Measurements from ENCODE around the gene GPR50. TPM values are rescaled to one million over a fixed set of nuclear protein-coding genes. Genes with fewer than 3 reads are reported as not detected.

The GPR50 gene
- not detected for polyA plus RNA-seq
- long read RNA-seq, donor 1, result 0 reads
- long read RNA-seq, donor 2, result 0 reads
- long read RNA-seq, donor 3, result 0 reads
- long read RNA-seq, donor 4, result 0 reads
- long read RNA-seq, donor 5, result 0 reads
- long read RNA-seq, donor 6, result 0 reads
- long read RNA-seq, donor 7, result 0 reads
- long read RNA-seq, donor 8, result 0 reads
- long read RNA-seq, donor 9, result 0 reads
- long read RNA-seq, donor 10, result 0 reads

DNA sequence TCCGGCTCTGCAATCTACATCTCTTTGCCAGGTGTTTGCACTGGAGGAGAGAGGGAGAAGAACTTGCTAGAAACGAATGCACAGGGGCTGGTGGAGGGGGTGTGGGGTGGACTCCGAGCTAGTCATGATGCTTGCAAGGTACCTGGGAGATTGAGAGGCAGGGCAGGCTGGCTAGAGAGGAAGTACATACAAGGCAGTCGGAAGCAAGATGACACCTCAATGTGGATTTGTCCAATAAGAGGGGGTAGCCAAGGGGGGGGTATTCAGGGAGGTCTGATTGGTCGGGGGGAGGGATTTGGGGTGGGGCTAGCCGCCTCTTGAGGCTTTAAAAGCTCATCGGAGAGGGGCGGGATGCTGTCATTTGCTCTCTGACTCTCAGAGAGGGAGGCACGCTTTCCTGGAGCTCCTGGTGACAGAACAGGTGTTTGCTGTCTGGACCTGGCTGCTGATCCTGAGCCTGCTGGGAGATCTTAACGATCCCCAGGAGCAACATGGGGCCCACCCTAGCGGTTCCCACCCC lies at the start of gene GPR50:
GPR50 (plus strand) TSS at position 354 of the 520 bp plus-strand sequence; CDS start at position 492, 138 bp downstream.
- no peaks in the 10 kb centered on the region for H3K4me1 ChIP-seq (ENCODE audit: control insufficient read depth in 3 of 3, insufficient read depth in 2 of 3, low read depth in 1 of 3, low read length in 2 of 3)
- H3K27me3 ChIP-seq (ENCODE audit: control insufficient read depth in 3 of 3, insufficient read depth in 3 of 3, low read length in 3 of 3), result peaks cover 2 to 45% (median 15%) of the 10 kb centered on the region in 3 donors
- H3K27ac ChIP-seq (ENCODE audit: low read depth in 1 of 3, low read length in 2 of 3), result no peak within 1 kb of the TSS
- no peak for FAIRE-seq
- 55 to 63% (median 60%) methylated on average over 10 to 11 of the region's 11 CpGs for WGBS, 3 donors
- no peak for DNase-seq
- no peaks in the 10 kb centered on the region for H3K36me3 ChIP-seq (ENCODE audit: control insufficient read depth in 3 of 3, insufficient read depth in 2 of 3, low read depth in 1 of 3, low read length in 3 of 3)
- peaks cover 0 to 3% of the 10 kb centered on the region in 2 donors for H3K9me3 ChIP-seq (ENCODE audit: control insufficient read depth in 2 of 2, insufficient read depth in 1 of 2, low read depth in 1 of 2, low read length in 1 of 2)
- H3K4me3 ChIP-seq (ENCODE audit: low read depth in 1 of 3, low read length in 3 of 3), result no peak within 1 kb of the TSS

DNA sequence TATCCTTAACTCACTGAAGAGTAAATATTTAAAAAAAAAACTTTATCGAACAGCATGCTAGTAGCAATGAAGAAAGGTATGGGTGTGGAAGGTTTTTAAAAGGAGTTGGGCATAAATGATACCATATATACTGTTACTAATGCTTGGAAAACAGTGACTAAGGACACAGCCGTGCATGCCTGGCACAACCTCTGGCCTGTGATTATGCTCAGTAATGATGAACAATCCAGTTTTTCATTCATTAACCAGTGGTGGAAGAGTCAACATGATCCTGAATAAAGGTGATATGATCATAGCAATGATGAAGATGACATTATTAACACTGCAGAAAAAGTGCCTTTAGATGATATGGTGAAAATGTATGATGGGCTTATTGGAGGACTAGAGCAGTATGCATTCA lies 43.9 kb upstream of the GPR50 start:
- FAIRE-seq, result no peak
- no peaks in the 10 kb centered on the region for H3K36me3 ChIP-seq (ENCODE audit: control insufficient read depth in 3 of 3, insufficient read depth in 2 of 3, low read depth in 1 of 3, low read length in 3 of 3)
- no peaks in the 10 kb centered on the region for H3K27me3 ChIP-seq (ENCODE audit: control insufficient read depth in 3 of 3, insufficient read depth in 3 of 3, low read length in 3 of 3)
- no peak overlapping the region for H3K4me3 ChIP-seq (ENCODE audit: low read depth in 1 of 3, low read length in 3 of 3)
- H3K4me1 ChIP-seq (ENCODE audit: control insufficient read depth in 3 of 3, insufficient read depth in 2 of 3, low read depth in 1 of 3, low read length in 2 of 3), result no peaks in the 10 kb centered on the region
- H3K27ac ChIP-seq (ENCODE audit: low read depth in 1 of 3, low read length in 2 of 3), result no peak overlapping the region
- H3K9me3 ChIP-seq (ENCODE audit: control insufficient read depth in 2 of 2, insufficient read depth in 1 of 2, low read depth in 1 of 2, low read length in 1 of 2), result no peaks in the 10 kb centered on the region
- DNase-seq, result no peak
- WGBS, 3 donors, result 45 to 81% (median 59%) methylated on average over 2 of the region's 2 CpGs

DNA sequence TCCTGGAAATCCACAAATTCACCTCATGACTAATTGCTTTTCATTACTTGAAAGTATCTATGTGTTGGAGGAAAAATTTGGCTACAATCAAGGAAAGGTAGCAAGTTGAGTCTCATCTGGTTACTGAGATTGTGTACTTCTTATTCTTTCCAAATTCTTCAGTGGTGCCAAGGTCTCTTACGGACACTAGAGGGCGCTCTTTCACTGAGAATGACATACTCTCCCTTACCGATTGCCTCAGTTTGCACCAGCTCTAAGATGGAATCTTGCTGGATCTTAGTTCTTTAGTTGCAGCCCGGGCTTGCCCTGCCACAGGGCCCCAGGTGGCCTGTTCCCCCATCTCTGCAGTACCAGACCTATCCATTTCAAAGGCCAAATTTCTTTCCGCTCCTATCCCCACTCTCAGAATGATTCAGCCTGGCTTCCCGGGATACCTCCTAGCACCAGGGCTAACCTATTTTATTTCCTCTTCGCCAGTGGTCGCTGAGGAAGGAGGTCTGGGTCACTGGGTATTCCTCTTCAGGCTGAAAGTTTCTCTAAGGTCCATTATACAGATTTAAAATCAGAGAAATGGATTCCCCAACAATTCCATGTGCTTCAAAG lies 24.6 kb upstream of the GPR50 start:
- 32 to 38% (median 37%) methylated on average over 8 of the region's 8 CpGs for WGBS, 3 donors
- FAIRE-seq, result no peak

DNA sequence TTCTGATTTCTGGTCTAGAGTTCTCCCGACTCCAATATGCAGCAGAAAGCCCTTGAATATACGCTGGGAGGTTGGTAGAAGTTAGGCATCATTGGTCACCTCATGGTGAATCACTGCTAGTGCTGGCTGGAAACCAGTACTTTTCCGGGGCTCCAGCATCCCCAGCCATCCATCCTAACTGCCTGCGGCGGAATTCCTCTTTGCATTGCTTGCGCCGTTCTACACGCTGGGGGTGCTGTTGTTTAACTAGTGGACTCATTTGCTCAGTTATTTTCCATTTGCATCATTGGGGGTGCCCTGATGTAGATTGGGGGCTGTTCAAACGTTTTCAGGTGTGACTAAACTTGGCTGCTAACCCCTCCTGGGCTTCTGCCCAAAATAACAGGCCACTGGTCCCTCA lies 23.3 kb upstream of the GPR50 start:
- DNase-seq, result no peak
- H3K36me3 ChIP-seq (ENCODE audit: control insufficient read depth in 3 of 3, insufficient read depth in 2 of 3, low read depth in 1 of 3, low read length in 3 of 3), result no peaks in the 10 kb centered on the region
- no peak overlapping the region for H3K27ac ChIP-seq (ENCODE audit: low read depth in 1 of 3, low read length in 2 of 3)
- H3K4me3 ChIP-seq (ENCODE audit: low read depth in 1 of 3, low read length in 3 of 3), result no peak overlapping the region
- 13 to 27% (median 22%) methylated on average over 9 of the region's 9 CpGs for WGBS, 3 donors
- H3K27me3 ChIP-seq (ENCODE audit: control insufficient read depth in 3 of 3, insufficient read depth in 3 of 3, low read length in 3 of 3), result no peaks in the 10 kb centered on the region
- no peaks in the 10 kb centered on the region for H3K9me3 ChIP-seq (ENCODE audit: control insufficient read depth in 2 of 2, insufficient read depth in 1 of 2, low read depth in 1 of 2, low read length in 1 of 2)
- no peak for FAIRE-seq
- no peaks in the 10 kb centered on the region for H3K4me1 ChIP-seq (ENCODE audit: control insufficient read depth in 3 of 3, insufficient read depth in 2 of 3, low read depth in 1 of 3, low read length in 2 of 3)

More for the DNA sequence above, 24.6 kb upstream of the GPR50 start:
- Histone ChIP-seq H3K9me3 (ENCODE audit: control insufficient read depth in 2 of 2, insufficient read depth in 1 of 2, low read depth in 1 of 2, low read length in 1 of 2) (no peaks in the 10 kb centered on the region), H3K36me3 (ENCODE audit: control insufficient read depth in 3 of 3, insufficient read depth in 2 of 3, low read depth in 1 of 3, low read length in 3 of 3) (no peaks in the 10 kb centered on the region), H3K27me3 (ENCODE audit: control insufficient read depth in 3 of 3, insufficient read depth in 3 of 3, low read length in 3 of 3) (no peaks in the 10 kb centered on the region), H3K4me1 (ENCODE audit: control insufficient read depth in 3 of 3, insufficient read depth in 2 of 3, low read depth in 1 of 3, low read length in 2 of 3) (no peaks in the 10 kb centered on the region), H3K27ac (ENCODE audit: low read depth in 1 of 3, low read length in 2 of 3) (no peak overlapping the region), H3K4me3 (ENCODE audit: low read depth in 1 of 3, low read length in 3 of 3) (no peak overlapping the region)
- DNase-seq, result peak; percentile 40 to 44

DNA sequence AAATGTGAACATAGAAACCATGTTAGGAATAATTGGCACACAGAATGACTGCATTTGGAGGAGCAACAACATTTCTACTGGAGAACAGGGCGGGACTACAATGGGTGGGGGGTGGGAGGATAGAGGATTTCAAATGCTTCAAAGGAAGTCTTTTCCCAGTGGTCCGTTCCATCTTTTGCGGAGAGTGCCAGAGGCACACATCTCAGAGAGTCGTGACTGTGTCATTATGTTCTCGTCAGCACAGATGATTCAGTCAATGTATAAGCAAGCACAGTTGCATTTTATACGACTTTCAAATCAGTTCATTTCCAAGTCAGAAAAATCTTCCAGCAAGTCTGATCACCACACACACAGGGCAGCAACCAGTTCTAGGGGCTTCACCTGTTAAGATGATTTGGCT lies 22.7 kb upstream of the GPR50 start:
- Histone ChIP-seq H3K4me1 (ENCODE audit: control insufficient read depth in 3 of 3, insufficient read depth in 2 of 3, low read depth in 1 of 3, low read length in 2 of 3) (no peaks in the 10 kb centered on the region), H3K27me3 (ENCODE audit: control insufficient read depth in 3 of 3, insufficient read depth in 3 of 3, low read length in 3 of 3) (no peaks in the 10 kb centered on the region), H3K27ac (ENCODE audit: low read depth in 1 of 3, low read length in 2 of 3) (no peak overlapping the region), H3K36me3 (ENCODE audit: control insufficient read depth in 3 of 3, insufficient read depth in 2 of 3, low read depth in 1 of 3, low read length in 3 of 3) (no peaks in the 10 kb centered on the region), H3K9me3 (ENCODE audit: control insufficient read depth in 2 of 2, insufficient read depth in 1 of 2, low read depth in 1 of 2, low read length in 1 of 2) (no peaks in the 10 kb centered on the region), H3K4me3 (ENCODE audit: low read depth in 1 of 3, low read length in 3 of 3) (no peak overlapping the region)
- no peak for FAIRE-seq
- WGBS, 3 donors, result 20 to 45% (median 27%) methylated on average over 6 of the region's 6 CpGs
- no peak for DNase-seq

DNA sequence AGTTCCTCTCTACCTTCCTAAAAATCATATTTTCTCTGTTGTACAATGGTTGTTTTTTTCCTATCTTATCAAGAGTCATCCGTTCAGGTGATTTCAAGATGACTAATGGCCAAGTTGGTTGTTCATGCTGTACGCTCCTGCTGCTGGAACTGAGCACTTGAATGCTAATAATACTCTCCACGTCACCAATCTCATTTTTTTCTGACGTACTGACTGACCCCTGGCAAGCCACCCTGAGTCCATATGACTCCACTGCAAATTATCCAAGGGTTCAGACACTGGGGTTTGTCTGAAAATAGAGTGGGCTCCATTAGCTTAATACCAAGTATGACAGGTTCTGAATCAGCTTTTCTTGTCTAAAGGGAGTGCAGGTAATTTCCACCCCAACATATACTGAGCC lies 21.1 kb upstream of the GPR50 start:
- DNase-seq, result no peak
- Histone ChIP-seq H3K9me3 (ENCODE audit: control insufficient read depth in 2 of 2, insufficient read depth in 1 of 2, low read depth in 1 of 2, low read length in 1 of 2) (no peaks in the 10 kb centered on the region), H3K27me3 (ENCODE audit: control insufficient read depth in 3 of 3, insufficient read depth in 3 of 3, low read length in 3 of 3) (no peaks in the 10 kb centered on the region), H3K36me3 (ENCODE audit: control insufficient read depth in 3 of 3, insufficient read depth in 2 of 3, low read depth in 1 of 3, low read length in 3 of 3) (no peaks in the 10 kb centered on the region), H3K27ac (ENCODE audit: low read depth in 1 of 3, low read length in 2 of 3) (no peak overlapping the region), H3K4me1 (ENCODE audit: control insufficient read depth in 3 of 3, insufficient read depth in 2 of 3, low read depth in 1 of 3, low read length in 2 of 3) (no peaks in the 10 kb centered on the region), H3K4me3 (ENCODE audit: low read depth in 1 of 3, low read length in 3 of 3) (no peak overlapping the region)
- WGBS, 3 donors, result 23 to 49% (median 28%) methylated on average over 4 of the region's 4 CpGs
- no peak for FAIRE-seq

DNA sequence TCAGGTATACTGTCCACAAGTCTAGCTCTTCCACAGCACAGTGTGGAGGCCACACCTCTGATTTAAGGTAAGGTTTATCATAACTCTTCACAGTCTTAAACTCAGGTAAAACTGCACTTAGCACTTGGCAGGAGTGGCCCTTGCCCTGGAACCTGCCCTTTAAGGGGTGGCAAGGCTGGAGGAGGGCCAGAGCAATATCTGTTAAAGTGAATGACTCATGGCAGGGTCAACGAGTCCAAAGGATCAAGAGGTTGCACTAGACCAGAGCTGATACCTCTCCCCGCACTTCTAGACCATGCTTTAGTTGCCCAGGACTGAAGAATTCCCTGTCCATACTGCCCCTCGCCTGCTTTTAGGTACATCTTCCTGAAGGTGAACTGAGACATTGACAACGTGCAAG lies 14.7 kb upstream of the GPR50 start:
- H3K4me3 ChIP-seq (ENCODE audit: low read depth in 1 of 3, low read length in 3 of 3), result no peak overlapping the region
- FAIRE-seq (no peak), DNase-seq (peak in 1 of 2 donors; percentile 0)
- no peaks in the 10 kb centered on the region for H3K9me3 ChIP-seq (ENCODE audit: control insufficient read depth in 2 of 2, insufficient read depth in 1 of 2, low read depth in 1 of 2, low read length in 1 of 2)
- no peaks in the 10 kb centered on the region for H3K27me3 ChIP-seq (ENCODE audit: control insufficient read depth in 3 of 3, insufficient read depth in 3 of 3, low read length in 3 of 3)
- 37 to 74% (median 46%) methylated on average over 4 of the region's 4 CpGs for WGBS, 3 donors
- no peaks in the 10 kb centered on the region for H3K4me1 ChIP-seq (ENCODE audit: control insufficient read depth in 3 of 3, insufficient read depth in 2 of 3, low read depth in 1 of 3, low read length in 2 of 3)
- no peak overlapping the region for H3K27ac ChIP-seq (ENCODE audit: low read depth in 1 of 3, low read length in 2 of 3)
- no peaks in the 10 kb centered on the region for H3K36me3 ChIP-seq (ENCODE audit: control insufficient read depth in 3 of 3, insufficient read depth in 2 of 3, low read depth in 1 of 3, low read length in 3 of 3)

DNA sequence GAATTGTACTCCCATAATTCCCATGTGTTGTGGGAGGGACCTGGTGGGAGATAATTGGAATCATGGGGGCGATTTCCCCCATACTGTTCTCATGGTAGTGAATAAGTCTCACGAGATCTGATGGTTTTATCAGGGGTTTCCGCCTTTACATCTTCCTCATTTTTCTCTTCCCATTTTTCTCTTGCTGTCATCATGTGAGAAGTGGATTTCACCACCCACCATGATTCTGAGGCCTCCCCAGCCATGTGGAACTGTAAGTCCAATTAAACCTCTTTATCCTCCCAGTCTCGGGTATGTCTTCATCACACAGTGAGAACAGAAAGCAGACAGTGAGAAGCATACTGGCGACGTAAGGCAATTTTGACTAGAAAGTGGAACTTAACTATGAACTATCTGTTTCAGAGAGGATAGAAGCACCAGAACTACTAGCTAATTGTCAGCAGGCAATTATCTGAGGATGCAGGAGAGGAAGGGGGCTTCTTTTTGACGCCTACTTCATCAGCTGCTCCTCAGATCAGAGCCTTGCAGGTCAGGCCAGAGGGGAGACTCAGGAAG lies 8.5 kb upstream of the GPR50 start:
- no peaks in the 10 kb centered on the region for H3K4me1 ChIP-seq (ENCODE audit: control insufficient read depth in 3 of 3, insufficient read depth in 2 of 3, low read depth in 1 of 3, low read length in 2 of 3)
- FAIRE-seq, result no peak
- DNase-seq, result no peak
- peaks cover 0 to 2% (median 0%) of the 10 kb centered on the region in 3 donors for H3K27me3 ChIP-seq (ENCODE audit: control insufficient read depth in 3 of 3, insufficient read depth in 3 of 3, low read length in 3 of 3)
- 70 to 77% (median 72%) methylated on average over 7 of the region's 7 CpGs for WGBS, 3 donors
- H3K27ac ChIP-seq (ENCODE audit: low read depth in 1 of 3, low read length in 2 of 3), result no peak overlapping the region
- no peak overlapping the region for H3K4me3 ChIP-seq (ENCODE audit: low read depth in 1 of 3, low read length in 3 of 3)
- H3K9me3 ChIP-seq (ENCODE audit: control insufficient read depth in 2 of 2, insufficient read depth in 1 of 2, low read depth in 1 of 2, low read length in 1 of 2), result no peaks in the 10 kb centered on the region
- no peaks in the 10 kb centered on the region for H3K36me3 ChIP-seq (ENCODE audit: control insufficient read depth in 3 of 3, insufficient read depth in 2 of 3, low read depth in 1 of 3, low read length in 3 of 3)

Data from small intestine (tissue), 16 donors.